Skin epidermis (tissue), 12 donors: ENCODE results near the gene PRDM4.
"Not testable (repeated sequence)": the region's sequence is repeated elsewhere in the genome, so short reads cannot be mapped to it uniquely, and the experiment has no call there.

Experiments used
- H3K27ac ChIP-seq, 21 experiments: fragments of 200-600 bp; sonication (generic) in 11 of 21; one replicate each; pipeline ENCODE4 v1.5.0; 2020; ENCODE audit warnings: mild to moderate bottlenecking in 3 of 21, inconsistent platforms in 2 of 21, moderate library complexity in 2 of 21
- H3K4me3 ChIP-seq, 7 experiments: fragments of 200-600 bp; sonication (generic) in 2 of 7; one replicate each; pipeline ENCODE4 v1.5.0; 2020; ENCODE audit warnings: inconsistent platforms in 2 of 7, mild to moderate bottlenecking in 2 of 7, moderate library complexity in 1 of 7

The PRDM4 gene

GRCh38 chr12:107715780-107716179 is 45.2 kb downstream of the PRDM4 start:
- Histone ChIP-seq H3K4me3 (no peak overlapping the region), H3K27ac (no peak overlapping the region)

DNA sequence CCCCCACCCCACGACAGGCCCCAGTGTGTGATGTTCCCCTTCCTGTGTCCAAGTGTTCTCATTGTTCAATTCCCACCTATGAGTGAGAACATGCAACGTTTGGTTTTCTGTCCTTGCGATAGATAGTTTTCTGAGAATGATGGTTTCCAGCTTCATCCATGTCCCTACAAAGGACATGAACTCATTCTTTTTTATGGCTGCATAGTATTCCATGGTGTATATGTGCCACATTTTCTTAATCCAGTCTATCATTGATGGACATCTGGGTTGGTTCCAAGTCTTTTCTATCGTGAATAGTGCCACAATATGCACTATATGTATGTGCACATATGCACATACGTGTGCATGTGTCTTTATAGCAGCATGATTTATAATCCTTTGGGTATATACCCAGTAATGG is 55.4 kb downstream of the PRDM4 start:
- not testable (repeated sequence) for H3K4me3 ChIP-seq, H3K27ac ChIP-seq

- H3K4me3 ChIP-seq, result no peak overlapping the region
Measured at GRCh38 chr12:107704041-107704440, 56.9 kb downstream of the PRDM4 start.

DNA sequence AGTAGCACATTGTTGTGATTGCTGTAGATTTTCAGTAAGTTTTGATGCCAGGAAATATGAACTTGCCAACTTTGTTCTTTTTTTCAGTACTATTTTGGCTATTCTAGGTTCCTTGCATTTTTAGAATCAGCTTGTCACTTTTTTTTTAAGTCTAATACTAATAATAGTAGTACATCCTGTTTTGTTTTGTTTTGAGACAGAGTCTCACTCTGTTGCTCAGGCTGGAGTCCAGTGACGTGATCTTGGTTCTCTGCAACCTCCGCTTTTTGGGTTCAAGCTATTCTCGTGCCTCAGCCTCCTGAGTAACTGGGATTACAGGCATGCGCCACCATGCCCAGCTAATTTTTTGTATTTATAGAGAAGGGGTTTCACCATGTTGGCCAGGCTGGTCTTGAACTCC is 58.8 kb downstream of the PRDM4 start:
- no peak overlapping the region for H3K27ac ChIP-seq
- H3K4me3 ChIP-seq, result no peak overlapping the region

More at GRCh38 chr12:107704041-107704440, 56.9 kb downstream of the PRDM4 start:
- no peak overlapping the region for H3K27ac ChIP-seq

GRCh38 chr12:107695772-107696171 is 65.2 kb downstream of the PRDM4 start:
- H3K27ac ChIP-seq, result not testable (repeated sequence)

GRCh38 chr12:107685360-107686248 is 75.3 kb downstream of the PRDM4 start, which contains the start of gene PWP1:
PWP1 (plus strand) TSS chr12:107685799; CDS start chr12:107685900, 101 bp downstream.
- H3K4me3 ChIP-seq, result peak within 1 kb of the TSS; percentile 67 to 92 (median 84)
- H3K27ac ChIP-seq, result peak within 1 kb of the TSS; percentile 63 to 96 (median 89)

More at GRCh38 chr12:107695772-107696171, 65.2 kb downstream of the PRDM4 start:
- not testable (repeated sequence) for H3K4me3 ChIP-seq

- H3K27ac ChIP-seq, result peak overlapping the region in 19 of 21 experiments; percentile 63 to 96 (median 90)
- peak overlapping the region; percentile 67 to 92 (median 84) for H3K4me3 ChIP-seq
Measured at GRCh38 chr12:107684990-107685359, 76.0 kb downstream of the PRDM4 start.

DNA sequence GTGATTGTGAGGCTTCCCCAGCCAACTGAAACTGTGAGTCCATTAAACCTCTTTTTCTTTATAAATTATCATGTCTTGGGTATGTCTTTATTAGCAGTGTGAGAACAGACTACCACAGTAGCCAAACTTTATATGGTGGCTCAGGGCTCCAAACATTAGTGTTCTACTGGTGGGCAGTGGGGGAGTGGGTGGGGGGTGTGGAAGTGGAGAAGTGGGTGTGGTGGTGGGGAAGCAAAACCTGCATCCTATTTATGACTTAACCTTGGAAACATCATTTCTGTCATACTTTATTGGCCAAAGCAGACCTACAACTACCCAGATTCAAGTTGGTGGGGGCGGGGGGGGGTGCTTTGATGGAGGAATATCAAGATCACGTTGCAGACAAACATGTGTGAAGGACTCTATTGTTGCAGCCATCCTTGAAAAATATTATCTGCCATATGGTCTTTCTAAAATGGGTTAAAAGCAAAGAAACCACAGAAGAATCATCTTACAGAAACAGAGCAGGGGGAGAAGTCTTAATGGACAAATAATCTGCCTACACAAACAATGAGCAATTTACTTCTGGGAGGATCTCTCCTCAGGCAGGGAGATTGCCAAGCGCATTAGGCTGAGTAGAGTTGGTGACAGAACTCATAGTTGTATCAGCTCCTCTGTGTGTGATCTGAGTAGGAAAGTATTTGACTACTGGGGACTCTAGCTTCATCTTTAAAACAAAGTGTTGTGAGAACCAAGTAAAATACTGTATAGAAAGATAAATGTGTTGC is 76.7 kb downstream of the PRDM4 start:
- Histone ChIP-seq H3K4me3 (no peak overlapping the region), H3K27ac (peak overlapping the region in 3 of 21 experiments; percentile 85 to 91 (median 88))
